Caco-2 (cell line): ENCODE data around the gene GPR17. TPM values are rescaled to one million over a fixed set of nuclear protein-coding genes. Genes with fewer than 3 reads are reported as not detected.

Experiments
- BruUV-seq: library from RNA; stranded (reverse); fragments of 400-500 nt; replicated peaks from 2 replicates; lab custom pipeline; 2021; lab: Mats Ljungman, UMichigan
- CTCF ChIA-PET: fragments of 300-600 bp; sonication (Branson Sonifier 250); formaldehyde crosslinking; loops from one replicate; lab custom pipeline; 2022; ENCODE audit warnings: antibody characterized with exemption; lab: Charles Lee
- POLR2A ChIA-PET: fragments of 300-600 bp; sonication (Branson Sonifier 250); formaldehyde crosslinking; loops from one replicate; lab custom pipeline; 2022; ENCODE audit warnings: antibody characterized with exemption; lab: Charles Lee
- DNase-seq, 2 experiments: peaks; one replicate each; pipeline versions ENCODE4 v3.0.0 to v3.0.0-alpha.2; 2020 to 2022
- H3K27me3 ChIP-seq: replicated peaks from 2 replicates; pipeline ENCODE4 v1.6.0; 2011; ENCODE audit warnings: low read length; ENCODE audit not compliant: control insufficient read depth, insufficient read depth
- H3K36me3 ChIP-seq: 2 replicates; pipeline ENCODE4 v1.5.1; 2011; ENCODE audit warnings: low read length; ENCODE audit not compliant: control insufficient read depth, insufficient read depth
- H3K4me1 ChIP-seq: fragments of 250-450 bp; sonication (Bioruptor Pico); 2 replicates; pipeline ENCODE4 v1.5.1; 2020; ENCODE audit warnings: mild to moderate bottlenecking
- H3K4me3 ChIP-seq: 2 replicates; pipeline ENCODE4 v1.5.1; 2011; ENCODE audit warnings: low read depth, mild to moderate bottlenecking, control low read depth, low read length
- H3K9me3 ChIP-seq: fragments of 250-450 bp; sonication (Bioruptor Pico); 2 replicates; pipeline ENCODE4 v1.5.1; 2020; ENCODE audit warnings: mild to moderate bottlenecking, moderate library complexity
- H3K27ac Mint-ChIP-seq: one replicate; pipeline ENCODE4 v1.8.0; 2022; ENCODE audit warnings: mixed read lengths; ENCODE audit not compliant: unreplicated experiment
- H3K27me3 Mint-ChIP-seq: one replicate; pipeline ENCODE4 v1.8.0; 2022; ENCODE audit warnings: mixed read lengths; ENCODE audit not compliant: insufficient read depth, unreplicated experiment
- H3K36me3 Mint-ChIP-seq: one replicate; pipeline ENCODE4 v1.8.0; 2022; ENCODE audit warnings: mild to moderate bottlenecking, mixed read lengths; ENCODE audit not compliant: insufficient read depth, unreplicated experiment
- H3K4me1 Mint-ChIP-seq: one replicate; pipeline ENCODE4 v1.8.0; 2022; ENCODE audit warnings: low read depth, mixed read lengths; ENCODE audit not compliant: unreplicated experiment
- H3K4me3 Mint-ChIP-seq: one replicate; pipeline ENCODE4 v1.8.0; 2022; ENCODE audit warnings: mild to moderate bottlenecking, moderate library complexity, mixed read lengths; ENCODE audit not compliant: unreplicated experiment
- H3K9me3 Mint-ChIP-seq: one replicate; pipeline ENCODE4 v1.8.0; 2022; ENCODE audit warnings: mixed read lengths; ENCODE audit not compliant: unreplicated experiment
- intact Hi-C: fragments of 100-400 bp; cut with micrococcal nuclease; formaldehyde crosslinking; loops from one replicate; pipeline ENCODE4 v1.10.0; 2022; ENCODE audit not compliant: unreplicated experiment
- total RNA-seq: library from RNA; stranded (reverse); gene quantifications from 2 replicates; pipeline ENCODE4 v1.2.3, GENCODE V29; 2022
- TF ChIP-seq, protein P1 (sequence below), 2 experiments: fragments of 200-600 bp in 1 of 2; IDR thresholded peaks; 1 replicate in 1 of 2; 2 replicates in 1 of 2; pipeline versions ENCODE4 v1.5.1 to v1.8.0; 2011 to 2022; ENCODE audit warnings: antibody characterized with exemption in 1 of 2, control low read depth in 1 of 2, inconsistent platforms in 1 of 2, low read depth in 1 of 2, low read length in 1 of 2, mild to moderate bottlenecking in 1 of 2, moderate library complexity in 1 of 2; ENCODE audit not compliant: insufficient read depth in 1 of 2, severe bottlenecking in 1 of 2, unreplicated experiment in 1 of 2

Gene GPR17
- total RNA-seq, 1 experiment from 2014 or later, result not detected

- CTCF ChIA-PET, result interaction anchor here (0.6 to 2.0 kb wide), 6 partner anchors 10 to 478 kb away, joined by 3 to 23 read pairs (median 5); partner anchors contain the start of gene SFT2D3
- TF ChIP-seq, protein P1, sequence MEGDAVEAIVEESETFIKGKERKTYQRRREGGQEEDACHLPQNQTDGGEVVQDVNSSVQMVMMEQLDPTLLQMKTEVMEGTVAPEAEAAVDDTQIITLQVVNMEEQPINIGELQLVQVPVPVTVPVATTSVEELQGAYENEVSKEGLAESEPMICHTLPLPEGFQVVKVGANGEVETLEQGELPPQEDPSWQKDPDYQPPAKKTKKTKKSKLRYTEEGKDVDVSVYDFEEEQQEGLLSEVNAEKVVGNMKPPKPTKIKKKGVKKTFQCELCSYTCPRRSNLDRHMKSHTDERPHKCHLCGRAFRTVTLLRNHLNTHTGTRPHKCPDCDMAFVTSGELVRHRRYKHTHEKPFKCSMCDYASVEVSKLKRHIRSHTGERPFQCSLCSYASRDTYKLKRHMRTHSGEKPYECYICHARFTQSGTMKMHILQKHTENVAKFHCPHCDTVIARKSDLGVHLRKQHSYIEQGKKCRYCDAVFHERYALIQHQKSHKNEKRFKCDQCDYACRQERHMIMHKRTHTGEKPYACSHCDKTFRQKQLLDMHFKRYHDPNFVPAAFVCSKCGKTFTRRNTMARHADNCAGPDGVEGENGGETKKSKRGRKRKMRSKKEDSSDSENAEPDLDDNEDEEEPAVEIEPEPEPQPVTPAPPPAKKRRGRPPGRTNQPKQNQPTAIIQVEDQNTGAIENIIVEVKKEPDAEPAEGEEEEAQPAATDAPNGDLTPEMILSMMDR (IDR thresholded peaks at IDR 0.05; ENCODE audit: insufficient read depth in 1 of 2, low read depth in 1 of 2, low read length in 1 of 2, severe bottlenecking in 1 of 2, unreplicated experiment in 1 of 2), result peak in 1 of 2 experiments; percentile 36
- no TSS peak for BruUV-seq
- intact Hi-C loops, result loop anchor here (1.0 kb wide), 2 partner anchors 26 to 84 kb away; no protein-coding TSS in a partner anchor
- Mint-ChIP-seq H3K36me3 (no peaks in the 10 kb centered on the region), H3K9me3 (no peaks in the 10 kb centered on the region), H3K27ac (no peak within 1 kb of the TSS), H3K4me3 (peak within 1 kb of the TSS; percentile 83), H3K27me3 (peaks cover 8% of the 10 kb centered on the region), H3K4me1 (no peaks in the 10 kb centered on the region)
- peaks cover 1% of the 10 kb centered on the region; the same call in 1 of the 2 replicates for H3K27me3 ChIP-seq
- no peaks in the 10 kb centered on the region for H3K36me3 ChIP-seq
- DNase-seq, result peak; percentile 67 to 74
- peaks cover 6% of the 10 kb centered on the region; the same call in 1 of the 2 replicates for H3K4me1 ChIP-seq
- peak within 1 kb of the TSS; percentile 56 for H3K4me3 ChIP-seq
- POLR2A ChIA-PET, result interaction anchor here (1.7 to 2.0 kb wide), 2 partner anchors 25 to 149 kb away, joined by 11 read pairs; partner anchors contain the start of gene IWS1
- no peaks in the 10 kb centered on the region for H3K9me3 ChIP-seq
Observed at GRCh38 chr2:127675331-127676261, 29.6 kb downstream of the GPR17 start, which contains the start of gene LIMS2. TSS of gene LIMS2 (minus strand) at chr2:127675530. CDS start at chr2:127675024, 506 bp downstream.

- H3K4me1 Mint-ChIP-seq, result no peaks in the 10 kb centered on the region
- CTCF ChIA-PET, result no interaction called here
- H3K27me3 ChIP-seq, result peaks cover 1% of the 10 kb centered on the region; the same call in 1 of the 2 replicates
- TF ChIP-seq, protein P1 (IDR thresholded peaks at IDR 0.05; ENCODE audit: insufficient read depth in 1 of 2, low read depth in 1 of 2, low read length in 1 of 2, severe bottlenecking in 1 of 2, unreplicated experiment in 1 of 2), result no peak
- no TSS peak for BruUV-seq
- no peak for DNase-seq
- POLR2A ChIA-PET, result interaction anchor here (1.1 kb wide), 1 partner anchor 23 kb away, joined by 3 read pairs; no protein-coding TSS in a partner anchor
- no peaks in the 10 kb centered on the region for H3K36me3 Mint-ChIP-seq
- H3K27ac Mint-ChIP-seq, result no peak overlapping the region
- no peak overlapping the region for H3K4me3 ChIP-seq
- H3K36me3 ChIP-seq, result no peaks in the 10 kb centered on the region
- no peaks in the 10 kb centered on the region for H3K9me3 Mint-ChIP-seq
- intact Hi-C loops, result no loop called here
- H3K9me3 ChIP-seq, result no peaks in the 10 kb centered on the region
- H3K27me3 Mint-ChIP-seq, result peaks cover 8% of the 10 kb centered on the region
- peaks cover 6% of the 10 kb centered on the region; the same call in 1 of the 2 replicates for H3K4me1 ChIP-seq
- H3K4me3 Mint-ChIP-seq, result no peak overlapping the region
Observed at GRCh38 chr2:127676906-127677305, 31.0 kb downstream of the GPR17 start.

GRCh38 chr2:127678531-127678930, 32.6 kb downstream of the GPR17 start:
- peaks cover 1% of the 10 kb centered on the region; the same call in 1 of the 2 replicates for H3K27me3 ChIP-seq
- ChIA-PET CTCF (no interaction called here), POLR2A (no interaction called here)
- H3K4me3 ChIP-seq, result no peak overlapping the region
- no peaks in the 10 kb centered on the region for H3K9me3 Mint-ChIP-seq
- no peaks in the 10 kb centered on the region for H3K4me1 Mint-ChIP-seq
- peaks cover 6% of the 10 kb centered on the region; the same call in 1 of the 2 replicates for H3K4me1 ChIP-seq
- intact Hi-C loops, result no loop called here
- no TSS peak for BruUV-seq
- no peak overlapping the region for H3K27ac Mint-ChIP-seq
- H3K9me3 ChIP-seq, result no peaks in the 10 kb centered on the region
- no peak overlapping the region for H3K4me3 Mint-ChIP-seq
- TF ChIP-seq, protein P1 (IDR thresholded peaks at IDR 0.05; ENCODE audit: insufficient read depth in 1 of 2, low read depth in 1 of 2, low read length in 1 of 2, severe bottlenecking in 1 of 2, unreplicated experiment in 1 of 2), result no peak
- DNase-seq, result no peak
- H3K36me3 ChIP-seq, result no peaks in the 10 kb centered on the region
- peaks cover 11% of the 10 kb centered on the region for H3K27me3 Mint-ChIP-seq
- no peaks in the 10 kb centered on the region for H3K36me3 Mint-ChIP-seq
